Astrocyte (in vitro differentiated cells and primary cell): ENCODE measurements around the gene RPL14. TPM values are rescaled to one million over a fixed set of nuclear protein-coding genes. Genes with fewer than 3 reads are reported as not detected.

ENCODE experiments used
- DNase-seq: peaks from one replicate; pipeline ENCODE4 v3.0.0-alpha.2; 2010; ENCODE audit warnings: low read depth
- FAIRE-seq: peaks from 2 replicates; lab custom pipeline; 2011; peaks lifted over from hg19 to GRCh38; lab: Jason Lieb, UNC
- H2AFZ ChIP-seq: 2 replicates; pipeline ENCODE4 v1.6.0; 2012; ENCODE audit warnings: low read depth, low read length, inconsistent platforms
- H3K27ac ChIP-seq: 2 replicates; pipeline ENCODE4 v1.5.1; 2011; ENCODE audit warnings: low read depth, low read length, inconsistent platforms
- H3K27me3 ChIP-seq: 2 replicates; pipeline ENCODE4 v1.6.0; 2011; ENCODE audit warnings: low read length, inconsistent platforms; ENCODE audit not compliant: insufficient read depth
- H3K36me3 ChIP-seq: 2 replicates; pipeline ENCODE4 v1.5.1; 2011; ENCODE audit warnings: low read length, inconsistent platforms; ENCODE audit not compliant: insufficient read depth
- H3K4me1 ChIP-seq: 2 replicates; pipeline ENCODE4 v1.5.1; 2011; ENCODE audit warnings: low read length, inconsistent platforms; ENCODE audit not compliant: insufficient read depth
- H3K4me2 ChIP-seq: 2 replicates; pipeline ENCODE4 v1.6.0; 2012; ENCODE audit warnings: low read length, inconsistent platforms
- H3K4me3 ChIP-seq: 2 replicates; pipeline ENCODE4 v1.5.1; 2011; ENCODE audit warnings: low read depth, mild to moderate bottlenecking, low read length, inconsistent platforms; ENCODE audit not compliant: insufficient read depth
- H3K79me2 ChIP-seq: 2 replicates; pipeline ENCODE4 v1.6.0; 2012; ENCODE audit warnings: mild to moderate bottlenecking, low read length, inconsistent platforms; ENCODE audit not compliant: insufficient read depth
- H3K9ac ChIP-seq: 2 replicates; pipeline ENCODE4 v1.6.0; 2012; ENCODE audit warnings: mild to moderate bottlenecking, low read length, inconsistent platforms
- H3K9me3 ChIP-seq: 2 replicates; pipeline ENCODE4 v1.5.1; 2012; ENCODE audit warnings: low read depth, mild to moderate bottlenecking, low read length, inconsistent platforms; ENCODE audit not compliant: insufficient read depth
- H4K20me1 ChIP-seq: 2 replicates; pipeline ENCODE4 v1.6.0; 2012; ENCODE audit warnings: low read length, inconsistent platforms; ENCODE audit not compliant: insufficient read depth
- H3K27ac Mint-ChIP-seq: one replicate; pipeline ENCODE4 v1.8.0; 2021; ENCODE audit warnings: mild to moderate bottlenecking, mixed read lengths; ENCODE audit not compliant: unreplicated experiment
- H3K27me3 Mint-ChIP-seq: one replicate; pipeline ENCODE4 v1.8.0; 2021; ENCODE audit warnings: low read depth, mixed read lengths; ENCODE audit not compliant: unreplicated experiment
- H3K36me3 Mint-ChIP-seq: one replicate; pipeline ENCODE4 v1.8.0; 2021; ENCODE audit warnings: low read depth, mixed read lengths; ENCODE audit not compliant: unreplicated experiment
- H3K4me1 Mint-ChIP-seq: one replicate; pipeline ENCODE4 v1.8.0; 2021; ENCODE audit warnings: low read depth, mixed read lengths; ENCODE audit not compliant: unreplicated experiment
- H3K4me3 Mint-ChIP-seq: one replicate; pipeline ENCODE4 v1.8.0; 2021; ENCODE audit warnings: mild to moderate bottlenecking, moderate library complexity, mixed read lengths; ENCODE audit not compliant: unreplicated experiment
- H3K9me3 Mint-ChIP-seq: one replicate; pipeline ENCODE4 v1.8.0; 2021; ENCODE audit warnings: mild to moderate bottlenecking, mixed read lengths; ENCODE audit not compliant: unreplicated experiment
- CTCF ChIP-seq: IDR thresholded peaks from 2 replicates; pipeline ENCODE4 v1.5.1; 2011; ENCODE audit warnings: low read depth, mild to moderate bottlenecking, inconsistent platforms, low read length, moderate library complexity; ENCODE audit not compliant: insufficient read depth
- EZH2 ChIP-seq: IDR thresholded peaks from 2 replicates; pipeline ENCODE4 v1.6.1; 2012; ENCODE audit warnings: mild to moderate bottlenecking, low read length, inconsistent platforms; ENCODE audit not compliant: insufficient read depth
- total RNA-seq: library from RNA; stranded (reverse); gene quantifications from 2 replicates; pipeline ENCODE4 v1.2.1, GENCODE V29; 2021

RPL14 gene
- total RNA-seq, 1 donor from 2014 or later: 1,706 TPM

- no peak overlapping the region for H3K4me3 Mint-ChIP-seq
These were observed 10.9 kb downstream of the RPL14 start for GRCh38 chr3:40468018-40468417.

GRCh38 chr3:40470701-40471100 is 13.6 kb downstream of the RPL14 start:
- Mint-ChIP-seq H3K36me3 (peaks cover 3% of the 10 kb centered on the region), H3K9me3 (no peaks in the 10 kb centered on the region), H3K4me1 (no peaks in the 10 kb centered on the region), H3K27ac (no peak overlapping the region), H3K4me3 (no peak overlapping the region), H3K27me3 (no peaks in the 10 kb centered on the region)
- H3K9ac ChIP-seq: no peak overlapping the region
- FAIRE-seq (no peak), DNase-seq (no peak)
- no peaks in the 10 kb centered on the region for H3K79me2 ChIP-seq
- H2AFZ ChIP-seq: no peak overlapping the region
- TF ChIP-seq CTCF: no peak
- no peak for TF ChIP-seq EZH2
- no peaks in the 10 kb centered on the region for H3K27me3 ChIP-seq
- no peaks in the 10 kb centered on the region for H4K20me1 ChIP-seq
- H3K4me3 ChIP-seq: no peak overlapping the region
- H3K4me1 ChIP-seq: no peaks in the 10 kb centered on the region
- no peak overlapping the region for H3K27ac ChIP-seq
- no peak overlapping the region for H3K4me2 ChIP-seq
- H3K36me3 ChIP-seq: no peaks in the 10 kb centered on the region
- no peaks in the 10 kb centered on the region for H3K9me3 ChIP-seq

More at GRCh38 chr3:40468018-40468417, 10.9 kb downstream of the RPL14 start:
- Histone ChIP-seq H3K27me3 (no peaks in the 10 kb centered on the region), H3K36me3 (peaks cover 19% of the 10 kb centered on the region), H3K9ac (no peak overlapping the region), H3K4me2 (no peak overlapping the region), H3K4me1 (no peaks in the 10 kb centered on the region), H3K9me3 (no peaks in the 10 kb centered on the region), H3K4me3 (no peak overlapping the region), H3K27ac (no peak overlapping the region), H4K20me1 (peaks cover 24% of the 10 kb centered on the region), H2AFZ (no peak overlapping the region), H3K79me2 (no peaks in the 10 kb centered on the region)
- TF ChIP-seq CTCF (no peak), EZH2 (no peak)
- peaks cover 5% of the 10 kb centered on the region for H3K4me1 Mint-ChIP-seq
- no peak overlapping the region for H3K27ac Mint-ChIP-seq
- FAIRE-seq (no peak), DNase-seq (no peak)
- H3K9me3 Mint-ChIP-seq: no peaks in the 10 kb centered on the region
- no peaks in the 10 kb centered on the region for H3K27me3 Mint-ChIP-seq
- peaks cover 13% of the 10 kb centered on the region for H3K36me3 Mint-ChIP-seq

GRCh38 chr3:40476478-40477470 is 19.6 kb downstream of the RPL14 start, which contains the start of gene ZNF619:
TSS of gene ZNF619 (plus strand) at chr3:40477122. CDS start at chr3:40477980, 858 bp downstream.
- Histone ChIP-seq H4K20me1 (no peaks in the 10 kb centered on the region), H3K4me2 (peak within 1 kb of the TSS; percentile 85), H3K4me1 (peaks cover 4% of the 10 kb centered on the region), H3K27me3 (no peaks in the 10 kb centered on the region), H3K79me2 (no peaks in the 10 kb centered on the region), H3K36me3 (no peaks in the 10 kb centered on the region), H2AFZ (peak within 1 kb of the TSS; percentile 97), H3K27ac (peak within 1 kb of the TSS; percentile 46), H3K9me3 (no peaks in the 10 kb centered on the region), H3K9ac (peak within 1 kb of the TSS; percentile 88), H3K4me3 (peak within 1 kb of the TSS; percentile 76)
- Mint-ChIP-seq H3K36me3 (peaks cover 5% of the 10 kb centered on the region), H3K4me1 (peaks cover 6% of the 10 kb centered on the region), H3K9me3 (no peaks in the 10 kb centered on the region), H3K27ac (peak within 1 kb of the TSS; percentile 94), H3K4me3 (peak within 1 kb of the TSS; percentile 92), H3K27me3 (no peaks in the 10 kb centered on the region)
- FAIRE-seq (no peak), DNase-seq (peak; percentile 59)
- TF ChIP-seq CTCF (no peak), EZH2 (no peak)
